GM10847 (cell line): ENCODE measurements around the gene HAND1.

ENCODE experiments used
- POLR2A ChIP-seq: IDR thresholded peaks from 2 replicates; pipeline ENCODE4 v1.6.1; 2011; ENCODE audit not compliant: insufficient read length; ENCODE audit errors: extremely low read depth

The HAND1 gene

DNA sequence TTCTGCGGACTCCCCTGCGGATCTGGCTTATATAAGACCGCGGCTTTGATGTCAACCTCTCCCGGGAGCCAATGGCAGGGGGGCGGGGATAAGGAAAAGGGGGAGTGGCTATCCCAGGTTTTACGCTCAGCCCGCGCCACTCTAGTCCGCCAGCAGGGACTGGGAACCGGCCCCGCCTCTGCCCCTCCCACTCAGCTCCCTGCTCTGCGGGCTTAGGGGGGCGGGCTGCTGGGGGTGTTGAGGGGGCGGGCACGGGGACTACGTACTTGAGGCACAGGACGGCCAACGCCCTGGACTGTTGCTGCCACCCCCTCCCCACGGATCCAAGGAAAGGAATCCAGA is at the start of gene HAND1:
Gene HAND1, minus strand, starts transcription at position 4 of the 342 bp plus-strand sequence. CDS start 219 bp downstream, outside the sequence.
- no peak for TF ChIP-seq POLR2A

DNA sequence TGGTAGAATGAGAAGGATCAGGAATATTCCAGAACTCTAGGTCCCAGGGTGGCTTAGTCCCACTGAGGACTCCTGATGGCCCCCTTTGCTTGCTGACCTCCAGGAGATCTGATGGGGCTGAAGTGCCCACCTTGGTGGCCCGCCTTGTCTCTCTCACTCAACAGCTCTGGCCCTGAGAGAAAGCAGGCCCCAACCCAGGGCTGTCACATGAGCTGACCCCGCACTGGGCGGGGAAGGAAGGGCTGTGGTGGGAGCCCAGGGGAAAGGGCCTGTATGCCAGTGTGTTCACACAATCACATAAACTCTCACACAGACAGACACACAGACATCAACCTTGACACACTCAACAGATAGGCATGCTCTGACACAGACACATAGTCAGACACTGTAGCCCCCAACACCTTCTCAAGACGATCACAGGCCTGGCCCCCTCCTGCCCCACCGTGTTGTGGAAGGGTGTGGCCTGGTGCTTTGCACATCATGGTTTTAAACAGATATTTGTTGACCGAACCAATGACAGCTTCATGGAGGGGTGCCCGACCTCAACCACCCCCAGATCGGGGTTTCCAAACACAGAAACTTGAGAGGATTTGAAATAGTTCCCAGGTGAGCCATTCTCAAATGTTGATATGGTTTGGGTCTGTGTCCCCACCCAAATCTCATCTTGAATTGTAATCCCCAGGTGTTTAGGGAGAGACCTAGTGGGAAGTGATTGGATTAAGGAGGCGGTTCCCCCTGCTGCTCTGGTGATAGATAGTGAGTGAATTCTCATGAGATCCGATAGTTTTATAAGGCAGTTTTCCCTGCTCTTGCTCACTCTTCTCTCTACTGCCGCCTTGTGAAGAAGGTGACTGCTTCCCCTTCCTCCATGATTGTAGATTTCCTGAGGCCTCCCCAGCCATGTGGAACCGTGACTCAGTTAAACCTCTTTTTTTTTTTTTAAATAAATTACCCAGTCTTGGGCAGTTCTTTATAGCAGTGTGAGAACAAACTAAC is 48.5 kb upstream of the HAND1 start:
- no peak for TF ChIP-seq POLR2A

DNA sequence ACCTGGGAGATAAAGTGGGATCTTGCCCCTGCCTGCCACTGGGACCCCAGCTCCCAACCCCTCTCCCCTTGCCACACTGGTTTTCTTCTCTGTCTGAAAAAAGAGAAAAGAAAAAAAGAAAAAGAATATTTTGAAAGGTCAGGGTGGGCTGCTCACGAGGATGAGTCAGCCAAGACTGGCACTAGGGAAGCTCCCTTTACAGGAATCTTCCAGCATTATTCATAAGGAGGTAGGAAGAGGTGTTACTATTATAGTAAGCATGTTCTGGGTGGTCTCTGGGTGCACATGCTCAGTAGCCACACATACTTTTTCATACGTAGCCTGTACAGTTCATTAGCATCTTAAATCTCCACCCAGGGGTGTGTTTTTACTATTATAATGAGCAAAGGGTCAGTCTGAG is 46.8 kb upstream of the HAND1 start:
- TF ChIP-seq POLR2A, result no peak

DNA sequence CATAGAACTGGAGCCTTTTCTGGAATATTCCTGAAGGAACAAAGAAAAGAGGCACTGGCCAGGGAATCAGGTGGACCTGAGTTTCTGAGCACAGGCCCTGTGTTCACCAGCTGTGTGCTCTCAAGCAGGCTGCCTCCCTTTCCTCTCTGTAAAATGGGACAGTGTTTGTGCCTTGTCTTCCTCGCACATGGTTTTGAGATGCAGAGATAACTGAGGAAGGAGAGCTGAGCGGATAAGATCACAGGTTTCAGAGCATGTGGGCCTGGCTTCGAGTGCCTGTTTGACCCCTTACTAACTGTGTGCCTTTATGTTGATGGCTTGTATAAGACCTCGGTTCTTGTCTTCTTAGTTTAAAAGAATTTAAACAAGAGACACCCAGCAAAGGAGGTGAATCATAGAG is 46.2 kb upstream of the HAND1 start:
- TF ChIP-seq POLR2A, result no peak

DNA sequence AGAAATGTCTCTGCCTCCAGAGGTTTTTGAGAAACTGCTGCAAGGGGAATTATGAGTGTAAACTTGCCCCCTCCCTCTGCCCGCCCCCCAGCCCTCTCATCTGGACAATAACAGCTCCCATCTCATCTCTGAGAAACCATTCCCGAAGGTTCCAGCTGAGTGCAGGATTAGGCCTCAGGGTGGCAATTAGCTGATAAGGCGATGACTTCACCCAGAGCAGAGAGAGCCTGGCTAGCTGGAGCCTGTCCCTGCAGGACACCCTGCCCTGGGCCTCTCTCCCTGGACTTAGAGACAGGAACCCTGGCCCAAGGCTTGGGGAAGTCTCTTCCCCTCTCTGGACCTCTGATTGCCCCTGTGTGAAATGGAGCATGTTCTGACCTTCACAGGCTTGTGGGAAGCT is 45.7 kb upstream of the HAND1 start:
- no peak for TF ChIP-seq POLR2A

DNA sequence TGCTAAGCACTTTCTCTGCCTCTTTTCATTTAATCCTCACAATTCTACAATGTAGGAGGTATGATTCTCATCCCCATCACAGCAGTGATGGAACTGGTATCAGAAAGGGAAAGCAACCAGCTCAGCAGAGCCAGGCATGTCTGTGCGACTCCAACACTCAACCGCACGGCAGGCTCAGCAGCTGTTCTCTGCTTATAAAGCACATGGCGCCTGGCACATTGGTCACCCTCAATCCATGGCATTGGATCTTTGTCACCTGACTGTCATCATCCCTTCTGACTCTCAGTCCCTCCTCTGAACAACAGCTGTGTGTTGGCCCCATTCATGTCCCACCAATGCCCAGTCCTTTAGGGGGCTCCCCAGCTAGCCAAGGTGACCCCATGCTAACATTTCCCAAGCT is 45.1 kb upstream of the HAND1 start:
- no peak for TF ChIP-seq POLR2A

DNA sequence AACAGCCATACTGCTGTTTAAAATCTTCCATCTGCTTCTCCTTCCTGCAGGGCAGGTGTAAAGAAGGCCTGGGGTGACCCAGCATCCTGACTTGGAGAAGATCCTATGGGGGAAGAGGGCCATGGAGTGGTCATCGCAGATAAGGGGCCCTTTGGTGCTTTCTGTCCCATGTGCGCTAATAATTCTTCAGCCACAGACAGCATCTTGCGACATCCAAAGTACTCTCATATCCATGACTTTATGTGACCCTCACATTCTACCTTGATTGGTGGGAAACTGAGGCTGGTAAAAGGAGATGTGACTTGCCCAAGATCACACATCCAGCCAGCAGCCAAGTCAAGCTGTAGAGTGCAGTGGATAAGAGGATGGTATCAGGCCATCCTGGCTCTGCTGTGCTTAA is 44.3 kb upstream of the HAND1 start:
- TF ChIP-seq POLR2A, result no peak

DNA sequence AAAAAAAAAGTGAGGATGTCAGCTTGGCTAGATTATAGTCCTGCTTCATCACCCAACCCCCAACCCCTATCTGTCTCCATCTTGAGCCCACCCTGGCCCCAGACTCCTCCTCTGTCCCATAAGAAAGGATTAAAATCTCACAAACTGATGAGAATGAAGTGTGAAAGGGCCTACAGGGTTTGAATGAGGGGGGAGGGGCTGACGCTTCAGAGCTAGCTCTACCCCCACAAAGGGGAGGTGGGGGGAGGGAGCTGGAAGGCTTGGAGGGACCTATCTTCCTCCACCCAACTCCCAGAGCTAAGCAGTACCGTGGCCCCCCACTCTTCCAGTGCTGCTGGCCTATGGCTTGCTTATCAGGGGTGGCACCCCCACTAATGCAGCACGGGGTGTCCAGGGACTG is 43.7 kb upstream of the HAND1 start:
- TF ChIP-seq POLR2A, result no peak

DNA sequence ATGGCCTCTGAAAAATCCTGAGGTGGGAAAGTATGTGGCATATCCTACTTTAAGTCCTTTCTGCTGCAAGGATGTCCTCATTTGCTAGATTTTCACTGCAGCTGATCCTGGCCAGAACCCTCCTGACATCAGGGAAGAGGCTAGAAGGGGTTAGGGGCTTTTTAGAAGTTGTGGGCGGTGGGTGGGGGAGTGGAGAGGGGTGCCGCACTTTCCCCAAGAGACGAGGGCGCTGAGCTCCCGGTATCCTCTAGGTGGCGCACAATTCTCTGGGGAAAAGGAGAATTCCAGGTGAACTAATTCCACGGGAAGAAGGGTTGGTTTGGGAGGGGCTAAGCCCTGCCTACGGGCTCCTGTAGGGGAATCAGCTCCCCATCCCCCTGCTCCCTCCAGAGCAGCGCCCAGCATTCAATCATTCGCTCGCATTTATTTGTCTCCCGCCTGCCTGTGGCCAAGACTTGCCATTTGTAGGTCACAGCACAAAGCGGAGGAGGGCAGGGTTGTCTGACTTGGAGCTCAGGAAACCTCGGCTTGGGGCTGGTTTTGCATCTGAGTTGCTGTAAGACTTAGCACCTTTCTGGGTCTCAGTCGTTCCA is 42.9 kb upstream of the HAND1 start:
- TF ChIP-seq POLR2A, result no peak

DNA sequence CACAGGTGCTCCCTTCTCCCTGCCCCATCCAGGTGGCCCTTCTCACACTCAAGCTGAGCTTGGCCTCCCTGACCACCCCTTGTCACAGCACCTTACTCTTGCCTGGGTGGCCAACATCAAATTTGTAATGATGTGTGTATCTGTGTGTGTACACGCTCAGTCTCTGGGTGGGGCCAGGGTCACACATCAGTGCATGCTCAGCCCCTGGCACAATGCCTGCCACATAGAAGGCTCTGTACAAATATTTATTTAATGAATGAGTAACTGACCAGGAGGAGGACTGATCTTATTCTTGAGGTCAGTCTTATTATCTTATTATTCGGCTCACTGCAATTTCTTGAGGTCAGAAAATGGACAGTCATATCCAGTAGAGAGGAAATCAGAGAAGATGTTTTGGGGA is 41.3 kb upstream of the HAND1 start:
- no peak for TF ChIP-seq POLR2A

GRCh38 chr5:154518438-154518867 is 40.4 kb upstream of the HAND1 start:
- TF ChIP-seq POLR2A, result no peak

- no peak for TF ChIP-seq POLR2A
Observed at GRCh38 chr5:154517810-154518437, 39.9 kb upstream of the HAND1 start.

DNA sequence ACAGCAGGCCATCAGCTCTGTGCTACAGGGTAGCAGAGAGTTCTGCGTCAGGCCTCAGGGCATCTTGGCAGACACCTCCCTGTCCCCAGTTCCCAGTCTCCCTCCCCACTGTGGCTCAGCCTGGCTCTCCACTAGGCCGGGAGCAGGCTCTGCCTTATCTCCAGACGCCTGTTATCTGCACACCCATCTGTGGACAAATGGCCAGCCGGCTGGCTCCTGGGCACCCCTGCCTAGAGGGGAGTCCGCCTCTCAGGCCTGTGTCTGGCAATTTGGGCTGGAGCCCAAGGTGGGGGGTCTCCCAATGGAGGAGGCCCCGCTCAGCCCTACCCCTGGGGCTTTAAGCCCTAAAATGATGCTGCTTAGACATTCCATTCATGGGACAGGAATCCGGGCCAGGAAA is 39.2 kb upstream of the HAND1 start:
- TF ChIP-seq POLR2A, result no peak

- TF ChIP-seq POLR2A, result no peak
Observed at GRCh38 chr5:154516475-154516874, 38.4 kb upstream of the HAND1 start.

DNA sequence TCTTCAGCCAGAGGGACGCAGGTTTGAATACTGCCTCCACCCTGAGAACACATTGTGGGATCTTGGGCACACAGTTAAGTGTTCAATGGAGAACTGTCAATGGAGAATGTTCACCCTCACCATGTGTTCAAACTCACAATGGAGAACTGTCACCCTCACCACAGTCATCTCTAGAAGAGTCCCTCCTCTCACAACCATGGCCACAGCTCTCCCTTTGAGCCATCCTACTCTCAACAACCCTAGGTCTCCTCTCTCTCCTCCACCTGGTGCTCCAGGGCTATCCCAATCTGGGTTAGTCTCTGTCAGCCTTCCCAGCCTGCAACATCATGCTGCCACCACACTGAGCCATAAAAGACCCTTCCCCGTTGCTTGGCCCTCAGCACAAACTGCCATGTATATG is 36.3 kb upstream of the HAND1 start:
- no peak for TF ChIP-seq POLR2A

DNA sequence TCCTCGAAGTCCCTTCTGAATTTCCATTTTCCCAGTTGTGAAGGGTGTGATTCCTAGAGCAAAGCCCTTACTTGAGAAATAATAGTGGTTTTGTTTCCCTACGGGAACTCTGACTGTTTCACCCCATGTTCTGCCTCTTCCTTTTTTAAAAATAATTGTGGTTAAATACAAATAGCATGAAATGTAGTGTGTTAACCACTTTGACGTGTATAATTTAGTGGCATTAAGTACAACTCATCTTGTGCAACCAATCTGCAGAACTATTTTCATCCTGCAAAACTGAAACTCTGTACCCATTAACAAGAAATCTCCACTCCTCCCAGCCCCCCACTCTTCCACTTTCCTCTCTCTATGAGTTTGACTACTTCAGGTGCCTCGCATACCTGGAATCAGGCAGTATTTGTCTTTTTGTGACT is 35.6 kb upstream of the HAND1 start:
- no peak for TF ChIP-seq POLR2A

GRCh38 chr5:154511984-154512383 is 34.0 kb upstream of the HAND1 start:
- TF ChIP-seq POLR2A, result no peak
